GOT3 (cell line): Measurements from ENCODE around the gene ADIPOQ.
"Not testable (repeated sequence)": the region's sequence is repeated elsewhere in the genome, so short reads cannot be mapped to it uniquely, and the experiment has no call there.

ENCODE experiments used
- DNase-seq: peaks from one replicate; lab custom pipeline; 2025; ENCODE audit warnings: mixed read lengths; lab: John Stamatoyannopoulos, UW

Gene ADIPOQ

GRCh38 chr3:186870421-186871201 is 28.1 kb downstream of the ADIPOQ start:
- DNase-seq = no peak

DNA sequence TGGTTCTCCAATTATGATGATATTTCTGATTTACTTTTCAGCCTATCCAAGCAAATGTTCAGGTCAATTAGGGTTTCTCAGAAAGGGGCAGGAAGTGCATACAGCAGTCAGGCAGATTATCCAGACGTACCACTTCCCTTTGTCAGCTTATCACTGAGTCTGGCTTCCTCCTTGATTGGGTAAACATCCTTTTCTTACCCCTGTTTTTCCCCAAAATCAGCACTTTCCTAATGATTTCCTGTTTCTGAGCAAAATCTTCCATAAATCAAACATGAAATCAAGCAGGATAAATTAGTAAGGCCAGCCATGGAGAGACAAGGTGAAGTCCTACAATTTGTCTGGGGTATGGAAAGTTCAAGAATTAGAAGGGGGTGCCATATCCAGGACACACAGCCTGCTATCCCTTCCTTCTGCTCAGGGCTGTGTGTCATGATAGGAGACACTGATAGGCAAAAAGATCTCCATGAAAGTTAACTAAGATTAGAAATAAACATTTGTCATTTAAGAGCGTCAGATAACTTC is 29.0 kb downstream of the ADIPOQ start:
- no peak for DNase-seq

DNA sequence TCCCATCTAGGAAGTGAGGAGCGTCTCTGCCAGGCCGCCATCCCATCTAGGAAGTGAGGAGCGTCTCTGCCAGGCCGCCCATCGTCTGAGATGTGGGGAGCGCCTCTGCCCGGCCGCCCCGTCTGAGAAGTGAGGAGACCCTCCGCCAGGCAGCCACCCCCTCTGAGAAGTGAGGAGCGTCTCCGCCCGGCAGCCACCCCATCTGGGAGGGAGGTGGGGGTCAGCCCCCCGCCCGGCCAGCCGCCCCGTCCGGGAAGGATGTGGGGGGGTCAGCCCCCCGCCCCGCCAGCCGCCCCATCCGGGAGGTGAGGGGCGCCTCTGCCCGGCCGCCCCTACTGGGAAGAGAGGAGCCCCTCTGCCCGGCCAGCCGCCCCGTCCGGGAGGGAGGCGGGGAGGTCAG is 31.3 kb downstream of the ADIPOQ start:
- not testable (repeated sequence) for DNase-seq

GRCh38 chr3:186874216-186874615 is 31.7 kb downstream of the ADIPOQ start:
- not testable (repeated sequence) for DNase-seq

DNA sequence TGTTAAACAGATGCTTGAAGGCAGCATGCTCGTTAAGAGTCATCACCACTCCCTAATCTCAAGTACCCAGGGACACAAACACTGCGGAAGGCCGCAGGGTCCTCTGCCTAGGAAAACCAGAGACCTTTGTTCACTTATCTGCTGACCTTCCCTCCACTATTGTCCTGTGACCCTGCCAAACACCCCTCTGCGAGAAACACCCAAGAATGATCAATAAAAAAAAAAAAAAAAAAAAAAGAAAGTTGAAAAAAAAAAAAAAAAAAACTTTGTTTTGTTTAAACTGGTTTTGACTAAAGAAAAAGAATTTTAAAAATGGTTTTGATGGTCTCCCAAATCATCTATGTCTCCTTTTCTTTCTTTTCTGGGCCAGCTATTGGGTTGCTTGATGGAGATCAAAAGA is 32.3 kb downstream of the ADIPOQ start:
- DNase-seq = not testable (repeated sequence)

- no peak for DNase-seq
Observed at GRCh38 chr3:186875708-186876107, 33.2 kb downstream of the ADIPOQ start.

- DNase-seq = no peak
Observed at GRCh38 chr3:186879781-186880180, 37.3 kb downstream of the ADIPOQ start.

DNA sequence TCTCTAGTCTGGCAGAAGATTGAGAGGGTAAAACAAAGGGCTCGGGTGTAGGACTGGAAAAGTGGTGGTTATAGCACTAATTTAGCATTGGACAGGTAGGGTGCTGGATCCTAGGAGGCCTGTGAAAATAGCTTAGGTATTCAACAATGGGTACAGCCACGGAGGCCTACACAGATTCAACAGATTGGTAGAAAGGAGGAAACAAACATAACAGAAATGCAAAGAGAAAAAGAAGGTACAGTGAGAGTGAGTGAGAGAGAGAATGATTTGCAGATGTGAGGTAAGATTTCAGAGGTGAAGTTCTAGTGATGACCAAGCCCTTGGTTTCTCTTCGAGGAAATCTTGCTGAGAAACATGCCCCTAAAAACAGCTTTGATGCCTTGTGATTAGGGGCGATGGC is 37.9 kb downstream of the ADIPOQ start:
- DNase-seq = no peak

DNA sequence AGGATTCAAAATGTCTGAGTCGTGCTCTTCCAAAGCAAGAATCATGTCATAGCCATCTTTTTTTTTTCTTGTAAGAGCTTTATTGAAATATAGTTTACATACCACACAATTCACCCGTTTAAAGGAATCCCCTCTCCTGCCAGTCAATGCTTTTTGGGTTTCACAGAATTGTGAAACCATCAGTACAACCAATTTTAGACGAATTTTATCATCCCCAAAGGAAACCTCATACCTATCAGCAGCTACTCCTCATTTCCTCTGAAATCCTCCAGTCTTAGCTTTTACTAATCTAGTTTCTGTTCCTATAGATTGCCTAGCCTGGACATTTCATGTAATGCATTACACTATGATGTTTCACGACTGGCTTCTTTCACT is 39.6 kb downstream of the ADIPOQ start:
- no peak for DNase-seq

- no peak for DNase-seq
Observed at GRCh38 chr3:186882881-186883685, 40.6 kb downstream of the ADIPOQ start.

DNA sequence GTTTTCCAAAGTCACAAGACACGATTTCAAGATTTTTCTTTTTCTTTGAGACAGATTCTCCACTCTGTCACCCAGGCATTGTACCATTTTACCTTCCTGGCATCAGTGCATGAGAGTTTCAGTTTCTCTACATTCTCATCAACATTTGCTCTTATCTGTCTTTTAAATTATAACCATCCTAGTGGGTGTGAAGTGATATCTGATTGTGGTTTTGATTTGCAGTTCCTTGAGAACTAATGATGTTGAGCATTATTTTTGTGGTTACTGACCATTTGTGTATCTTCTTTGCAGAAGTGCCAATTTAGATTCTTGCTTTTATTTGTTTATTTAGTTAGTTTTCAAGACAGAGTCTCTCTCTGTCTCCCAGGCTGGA is 41.2 kb downstream of the ADIPOQ start:
- DNase-seq = no peak

DNA sequence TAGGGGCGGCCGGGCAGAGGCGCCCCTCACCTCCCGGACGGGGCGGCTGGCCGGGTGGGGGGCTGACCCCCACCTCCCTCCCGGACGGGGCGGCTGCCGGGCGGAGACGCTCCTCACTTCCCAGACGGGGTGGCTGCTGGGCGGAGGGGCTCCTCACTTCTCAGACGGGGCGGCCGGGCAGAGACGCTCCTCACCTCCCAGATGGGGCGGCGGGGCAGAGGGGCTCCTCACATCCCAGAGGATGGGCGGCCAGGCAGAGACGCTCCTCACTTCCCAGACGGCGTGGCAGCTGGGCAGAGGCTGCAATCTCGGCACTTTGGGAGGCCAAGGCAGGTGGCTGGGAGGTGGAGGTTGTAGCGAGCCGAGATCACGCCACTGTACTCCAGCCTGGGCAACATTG is 42.4 kb downstream of the ADIPOQ start:
- not testable (repeated sequence) for DNase-seq

DNA sequence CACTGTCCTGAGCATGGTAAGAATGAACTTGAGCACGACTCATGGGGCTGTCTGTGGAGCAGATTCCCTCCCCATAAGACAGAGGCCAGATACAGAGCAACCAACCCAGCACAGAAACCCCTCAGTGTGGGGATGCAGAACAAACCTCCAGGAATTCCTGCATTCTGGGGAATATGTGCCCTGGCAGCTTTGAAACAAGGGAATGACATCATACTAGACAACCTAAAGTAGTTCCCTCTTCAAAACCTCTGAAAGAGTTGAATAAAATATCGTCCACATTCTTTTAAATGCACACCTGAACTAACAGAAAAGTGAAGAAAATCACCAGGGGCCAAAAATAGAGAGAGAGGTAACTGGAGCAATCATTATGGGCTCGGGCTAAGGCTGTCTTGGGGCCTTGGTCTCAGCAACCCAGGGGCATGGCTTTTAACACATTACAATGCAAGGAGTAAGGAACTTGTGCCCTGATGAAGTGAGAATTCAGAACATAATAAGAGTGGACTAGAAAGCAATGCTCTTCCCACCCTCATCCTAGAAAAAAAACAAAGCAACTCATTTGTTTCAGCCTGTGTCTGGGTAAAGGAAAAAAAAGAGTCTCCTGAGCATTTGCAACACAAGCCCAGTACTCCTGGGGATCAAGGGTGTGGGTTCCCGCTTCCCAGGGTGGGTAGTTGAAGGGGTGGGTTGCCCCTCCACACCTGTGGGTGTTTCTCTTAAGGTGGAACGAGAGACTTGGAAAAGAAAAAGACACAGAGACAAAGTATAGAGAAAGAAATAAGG is 43.9 kb downstream of the ADIPOQ start:
- no peak for DNase-seq

- not testable (repeated sequence) for DNase-seq
Observed at GRCh38 chr3:186887507-186887938, 45.0 kb downstream of the ADIPOQ start.

- no peak for DNase-seq
Observed at GRCh38 chr3:186888569-186888968, 46.1 kb downstream of the ADIPOQ start.

DNA sequence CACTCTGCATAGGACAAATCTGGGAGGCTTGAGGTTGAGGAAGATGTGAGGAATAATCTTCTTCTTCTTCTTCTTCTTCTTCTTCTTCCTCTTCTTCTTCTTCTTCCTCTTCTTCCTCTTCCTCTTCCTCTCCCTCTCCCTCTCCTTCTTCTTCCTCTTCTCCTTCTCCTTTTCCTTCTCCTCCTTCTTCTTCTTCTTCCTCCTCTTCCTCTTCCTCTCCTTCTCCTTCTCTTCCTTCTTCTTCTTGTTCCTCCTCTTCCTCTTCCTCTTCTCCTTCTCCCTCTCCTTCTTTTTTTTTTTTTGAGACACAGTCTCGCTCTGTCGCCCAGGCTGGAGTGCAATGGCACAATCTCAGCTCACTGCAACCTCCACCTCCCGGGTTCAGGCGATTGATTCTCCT is 47.2 kb downstream of the ADIPOQ start:
- not testable (repeated sequence) for DNase-seq

DNA sequence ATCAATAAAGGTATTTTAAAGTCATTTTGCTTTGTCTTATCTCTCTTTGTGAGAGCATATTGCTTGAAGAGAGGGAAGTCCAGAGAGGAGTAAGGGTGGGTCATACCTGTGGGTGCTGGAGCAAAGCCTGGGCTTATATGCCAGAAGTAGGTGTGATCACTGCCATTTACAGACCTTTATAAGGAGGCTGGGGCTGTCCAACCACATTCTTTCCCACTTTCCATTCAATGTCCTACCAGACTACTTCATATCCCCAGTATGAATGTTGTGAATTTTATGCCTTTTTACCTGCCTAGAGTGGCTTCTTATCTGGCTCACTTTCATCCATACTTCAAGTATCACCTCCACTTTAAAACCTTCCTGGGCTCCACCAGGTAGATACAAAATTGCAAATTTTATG is 48.4 kb downstream of the ADIPOQ start:
- DNase-seq = no peak

- not testable (repeated sequence) for DNase-seq
Observed at GRCh38 chr3:186893071-186893470, 50.6 kb downstream of the ADIPOQ start.

DNA sequence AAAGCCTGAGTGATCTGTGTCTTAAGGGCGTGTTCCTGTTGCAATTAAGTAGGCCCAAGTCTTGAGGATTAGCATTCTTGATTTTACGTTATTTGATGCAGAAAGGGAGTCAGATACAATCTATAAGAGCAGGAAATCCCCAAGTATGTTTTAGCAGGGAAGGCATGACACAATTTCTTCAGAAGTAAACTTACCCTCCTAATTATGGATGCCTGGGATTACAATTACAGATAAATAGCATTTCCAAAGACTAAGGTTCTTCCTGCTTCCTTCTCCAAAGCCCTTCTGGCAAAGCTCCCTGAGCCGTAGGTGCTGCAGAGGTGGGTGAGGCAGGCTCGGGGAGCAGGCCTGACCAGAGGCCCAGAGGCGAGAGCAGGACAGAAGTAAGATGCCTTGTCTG is 52.9 kb downstream of the ADIPOQ start:
- DNase-seq = no peak

- DNase-seq = no peak
Observed at GRCh38 chr3:186896006-186896405, 53.5 kb downstream of the ADIPOQ start.

DNA sequence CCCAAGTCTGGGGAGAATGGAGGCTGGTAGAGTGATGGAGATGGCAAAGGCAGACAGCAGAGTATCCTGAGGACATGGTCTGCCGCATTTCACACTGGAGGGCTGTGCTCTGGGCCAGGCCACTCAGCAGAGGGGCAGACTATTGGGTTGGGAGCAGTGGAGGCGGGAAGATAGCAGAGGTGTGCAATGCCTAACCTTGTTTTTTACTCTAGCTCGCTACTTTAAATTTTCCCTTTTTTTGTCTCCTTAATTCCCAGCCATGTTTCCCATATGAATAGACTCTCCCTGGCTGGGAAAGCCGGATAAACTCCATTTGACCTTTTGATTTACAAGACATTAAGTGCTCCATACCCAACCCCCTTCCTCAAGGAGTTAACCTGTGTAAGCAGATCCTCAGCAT is 54.4 kb downstream of the ADIPOQ start:
- no peak for DNase-seq

DNA sequence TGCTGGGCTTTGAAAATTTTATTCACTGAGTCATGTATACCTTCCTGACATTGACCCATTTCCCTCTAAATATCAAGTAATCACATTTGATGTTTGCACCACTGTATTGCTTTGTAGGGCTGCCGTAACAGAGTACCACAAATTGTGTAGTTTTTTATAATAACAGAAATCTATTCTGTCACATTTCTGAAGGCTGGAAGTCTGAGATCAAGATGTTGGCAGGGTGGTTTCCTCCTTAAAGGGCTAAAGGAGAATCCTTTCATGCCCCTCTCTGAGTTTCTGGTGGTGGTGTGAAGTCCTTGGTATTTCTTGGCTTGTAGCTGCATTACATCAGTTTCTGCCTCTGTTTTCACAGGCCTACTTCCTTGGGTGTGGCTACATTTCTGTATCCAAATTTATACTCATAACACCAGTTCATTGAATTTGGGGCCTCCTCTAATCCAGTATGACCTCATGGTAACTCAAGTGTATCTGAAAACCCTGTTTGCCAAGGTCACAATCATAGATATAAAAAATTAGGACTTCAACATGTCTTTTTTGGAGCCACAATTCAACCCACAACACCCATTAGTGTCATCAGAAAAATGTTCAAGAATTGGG is 58.7 kb downstream of the ADIPOQ start:
- no peak for DNase-seq
